GM12878 (cell line): ENCODE measurements around the gene TGM2. TPM values are rescaled to one million over a fixed set of nuclear protein-coding genes. Genes with fewer than 3 reads are reported as not detected.

ENCODE experiments used
- ATF2 ChIP-seq: IDR thresholded peaks from 2 replicates; pipeline ENCODE4 v1.6.1; 2012; ENCODE audit warnings: low read length, inconsistent platforms
- BHLHE40 ChIP-seq, 2 experiments: fragments of 450-650 bp in 1 of 2; IDR thresholded peaks; 2 replicates each; pipeline ENCODE4 v1.6.1; 2011 to 2017; ENCODE audit warnings: low read depth in 2 of 2, borderline replicate concordance in 1 of 2, improper control_type of control experiment in 1 of 2, low read length in 1 of 2, mild to moderate bottlenecking in 1 of 2
- EP300 ChIP-seq, 2 experiments: fragments of 150-350 bp in 1 of 2; IDR thresholded peaks; 2 replicates each; pipeline ENCODE4 v1.6.1; 2011 to 2012; ENCODE audit warnings: low read depth in 2 of 2, low read length in 2 of 2, borderline replicate concordance in 1 of 2, improper control_type of control experiment in 1 of 2, inconsistent platforms in 1 of 2; ENCODE audit not compliant: control insufficient read depth in 1 of 2
- EZH2 ChIP-seq: IDR thresholded peaks from 2 replicates; pipeline ENCODE4 v1.6.1; 2012; ENCODE audit warnings: low read depth, mild to moderate bottlenecking, control low read depth, inconsistent platforms, low read length, borderline replicate concordance; ENCODE audit not compliant: control insufficient read depth
- FOS ChIP-seq: IDR thresholded peaks from 3 replicates; pipeline ENCODE4 v1.6.1; 2011; ENCODE audit warnings: borderline replicate concordance; ENCODE audit not compliant: insufficient read length; ENCODE audit errors: extremely low read depth
- GATAD2B ChIP-seq: fragments of 450-650 bp; conservative IDR thresholded peaks from 2 replicates; pipeline ENCODE4 v1.6.1; 2017; ENCODE audit warnings: low read depth, mild to moderate bottlenecking, moderate library complexity
- HDAC6 ChIP-seq: fragments of 200-600 bp; sonication (generic); IDR thresholded peaks from one replicate; pipeline ENCODE4 v1.8.0; 2017; ENCODE audit warnings: antibody characterized with exemption; ENCODE audit not compliant: unreplicated experiment
- IKZF1 ChIP-seq: fragments of 450-650 bp; conservative IDR thresholded peaks from 2 replicates; pipeline ENCODE4 v1.6.1; 2017; ENCODE audit warnings: antibody characterized with exemption, mild to moderate bottlenecking
- MTA2 ChIP-seq: fragments of 450-650 bp; IDR thresholded peaks from 2 replicates; pipeline ENCODE4 v1.6.1; 2016; ENCODE audit warnings: low read depth, mild to moderate bottlenecking, moderate library complexity
- NFIC ChIP-seq: IDR thresholded peaks from 2 replicates; pipeline ENCODE4 v1.6.1; 2012; ENCODE audit warnings: low read depth, mild to moderate bottlenecking, inconsistent platforms, low read length, moderate library complexity
- PRDM15 ChIP-seq: fragments of 450-650 bp; formaldehyde crosslinking; IDR thresholded peaks from 2 replicates; pipeline ENCODE4 v1.4.0; 2020; ENCODE audit warnings: mild to moderate bottlenecking, moderate library complexity
- RFX5 ChIP-seq: IDR thresholded peaks from 2 replicates; pipeline ENCODE4 v1.6.1; 2011; ENCODE audit warnings: low read depth, low read length, improper control_type of control experiment
- SKIL ChIP-seq: fragments of 450-650 bp; IDR thresholded peaks from 2 replicates; pipeline ENCODE4 v1.6.1; 2017; ENCODE audit warnings: mild to moderate bottlenecking, low read depth, inconsistent platforms; ENCODE audit not compliant: poor library complexity, severe bottlenecking
- TCF3 ChIP-seq: IDR thresholded peaks from 2 replicates; pipeline ENCODE4 v1.6.1; 2012; ENCODE audit warnings: low read depth, mild to moderate bottlenecking, low read length, borderline replicate concordance; ENCODE audit not compliant: insufficient read depth
- ZSCAN29 ChIP-seq: fragments of 450-650 bp; IDR thresholded peaks from 2 replicates; pipeline ENCODE4 v1.6.1; 2017; ENCODE audit warnings: mild to moderate bottlenecking, moderate library complexity
- polyA plus RNA-seq, 11 experiments: library from polyadenylated mRNA; depleted of rRNA in 4 of 11; unstranded in 6 of 11; stranded (reverse) in 5 of 11; fragments of >200 nt; fragmentation: Nextera tagmentation in 4 of 11; fragmentation: Illumina TruSeq in 1 of 11; extraction: Ambion mirVana in 4 of 11; extraction: Trizol in 1 of 11; gene quantifications; 1 replicate in 1 of 11; 2 replicates in 10 of 11; pipeline versions ENCODE4 v1.2.1 to v1.2.3, GENCODE V29; 2011 to 2016; ENCODE audit warnings: inconsistent platforms in 2 of 11, missing spikeins in 2 of 11, low read depth in 1 of 11
- total RNA-seq, 4 experiments: library from RNA; depleted of rRNA in 3 of 4; stranded (reverse); fragments of >200 nt in 3 of 4; fragmentation: Illumina TruSeq in 1 of 4; extraction: Trizol in 1 of 4; gene quantifications; 2 replicates each; pipeline versions ENCODE4 v1.2.1 to v1.2.3, GENCODE V29; 2013 to 2021
- TF ChIP-seq, protein P1 (sequence below): fragments of 450-650 bp; conservative IDR thresholded peaks from 2 replicates; pipeline ENCODE4 v1.6.1; 2017; ENCODE audit warnings: mild to moderate bottlenecking, moderate library complexity
- TF ChIP-seq, protein P2 (sequence below): fragments of 450-650 bp; IDR thresholded peaks from 2 replicates; pipeline ENCODE4 v1.6.1; 2014; ENCODE audit warnings: mild to moderate bottlenecking
- TF ChIP-seq, protein P3 (sequence below): IDR thresholded peaks from 2 replicates; pipeline ENCODE4 v1.6.1; 2012; ENCODE audit warnings: low read depth, low read length, improper control_type of control experiment

The TGM2 gene
- total and polyA plus RNA-seq, 10 of the 15 experiments (the other 5 are each of a cell fraction or from before 2014, with no cell fraction given) = 0.11 to 1.9 (median 0.51) TPM

GRCh38 chr20:38181207-38181801 is 16.2 kb upstream of the TGM2 start (continued):
- TF ChIP-seq PRDM15 (CRISPR knock-in tag) (no peak), NFIC (peak; percentile 41; the same call in 1 of the 2 replicates), GATAD2B (no peak), FOS (no peak), EP300 (IDR thresholded peaks at IDR 0.05; ENCODE audit: borderline replicate concordance in 1 of 2, control insufficient read depth in 1 of 2, low read depth in 2 of 2, low read length in 2 of 2) (peak in 1 of 2 experiments; percentile 33; a peak in 1 of 4 replicates), HDAC6 (no peak), ATF2 (peak; percentile 75), MTA2 (peak; percentile 43; the same call in 1 of the 2 replicates), BHLHE40 (IDR thresholded peaks at IDR 0.05; ENCODE audit: borderline replicate concordance in 1 of 2, low read depth in 2 of 2, low read length in 1 of 2) (peak; percentile 39 to 80; a peak in 2 of 4 replicates), SKIL (peak; percentile 45), TCF3 (0 out of 2 replicates have a peak, but pooled peaks have one; percentile 39), IKZF1 (peak; percentile 65), EZH2 (no peak), RFX5 (no peak), ZSCAN29 (no peak)
- TF ChIP-seq, protein P1, sequence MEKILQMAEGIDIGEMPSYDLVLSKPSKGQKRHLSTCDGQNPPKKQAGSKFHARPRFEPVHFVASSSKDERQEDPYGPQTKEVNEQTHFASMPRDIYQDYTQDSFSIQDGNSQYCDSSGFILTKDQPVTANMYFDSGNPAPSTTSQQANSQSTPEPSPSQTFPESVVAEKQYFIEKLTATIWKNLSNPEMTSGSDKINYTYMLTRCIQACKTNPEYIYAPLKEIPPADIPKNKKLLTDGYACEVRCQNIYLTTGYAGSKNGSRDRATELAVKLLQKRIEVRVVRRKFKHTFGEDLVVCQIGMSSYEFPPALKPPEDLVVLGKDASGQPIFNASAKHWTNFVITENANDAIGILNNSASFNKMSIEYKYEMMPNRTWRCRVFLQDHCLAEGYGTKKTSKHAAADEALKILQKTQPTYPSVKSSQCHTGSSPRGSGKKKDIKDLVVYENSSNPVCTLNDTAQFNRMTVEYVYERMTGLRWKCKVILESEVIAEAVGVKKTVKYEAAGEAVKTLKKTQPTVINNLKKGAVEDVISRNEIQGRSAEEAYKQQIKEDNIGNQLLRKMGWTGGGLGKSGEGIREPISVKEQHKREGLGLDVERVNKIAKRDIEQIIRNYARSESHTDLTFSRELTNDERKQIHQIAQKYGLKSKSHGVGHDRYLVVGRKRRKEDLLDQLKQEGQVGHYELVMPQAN = no peak
- TF ChIP-seq, protein P2, sequence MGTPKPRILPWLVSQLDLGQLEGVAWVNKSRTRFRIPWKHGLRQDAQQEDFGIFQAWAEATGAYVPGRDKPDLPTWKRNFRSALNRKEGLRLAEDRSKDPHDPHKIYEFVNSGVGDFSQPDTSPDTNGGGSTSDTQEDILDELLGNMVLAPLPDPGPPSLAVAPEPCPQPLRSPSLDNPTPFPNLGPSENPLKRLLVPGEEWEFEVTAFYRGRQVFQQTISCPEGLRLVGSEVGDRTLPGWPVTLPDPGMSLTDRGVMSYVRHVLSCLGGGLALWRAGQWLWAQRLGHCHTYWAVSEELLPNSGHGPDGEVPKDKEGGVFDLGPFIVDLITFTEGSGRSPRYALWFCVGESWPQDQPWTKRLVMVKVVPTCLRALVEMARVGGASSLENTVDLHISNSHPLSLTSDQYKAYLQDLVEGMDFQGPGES = no peak
- TF ChIP-seq, protein P3, sequence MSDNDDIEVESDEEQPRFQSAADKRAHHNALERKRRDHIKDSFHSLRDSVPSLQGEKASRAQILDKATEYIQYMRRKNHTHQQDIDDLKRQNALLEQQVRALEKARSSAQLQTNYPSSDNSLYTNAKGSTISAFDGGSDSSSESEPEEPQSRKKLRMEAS = no peak
